Measurements from ENCODE around the gene DLGAP1. TPM values are rescaled to one million over a fixed set of nuclear protein-coding genes. Genes with fewer than 3 reads are reported as not detected.

The DLGAP1 gene
- total and polyA plus RNA-seq, 2 donors = 0.24 to 0.41 TPM

GRCh38 chr18:3619222-3619621 is 835.9 kb downstream of the DLGAP1 start:
- H3K27ac ChIP-seq (ENCODE audit: low read depth in 1 of 2, low read length in 1 of 2) = no peak overlapping the region
- DNase-seq (ENCODE audit: low read depth in 6 of 9, low spot score in 9 of 9) = no peak
- H3K27me3 ChIP-seq (ENCODE audit: control insufficient read depth in 2 of 2, insufficient read depth in 1 of 2, low read length in 1 of 2) = no peaks in the 10 kb centered on the region
- H3K9me3 ChIP-seq (ENCODE audit: control insufficient read depth in 2 of 2, insufficient read depth in 1 of 2, low read length in 1 of 2) = no peaks in the 10 kb centered on the region
- H3K4me1 ChIP-seq (ENCODE audit: control insufficient read depth in 2 of 2, insufficient read depth in 2 of 2, low read length in 2 of 2) = peaks cover 0 to 5% of the 10 kb centered on the region in 2 donors
- H3K36me3 ChIP-seq (ENCODE audit: control insufficient read depth in 2 of 2, insufficient read depth in 2 of 2, low read length in 1 of 2) = no peaks in the 10 kb centered on the region
- H3K4me3 ChIP-seq (ENCODE audit: low read length in 2 of 2) = no peak overlapping the region
- 98% methylated on average over 3 of the region's 3 CpGs for WGBS

- 98% methylated on average over 3 of the region's 3 CpGs for WGBS
Measured at GRCh38 chr18:3616744-3617143, 838.4 kb downstream of the DLGAP1 start.

GRCh38 chr18:3616142-3616541 is 839.0 kb downstream of the DLGAP1 start:
- 96% methylated on average over 6 of the region's 6 CpGs for WGBS
- Histone ChIP-seq H3K9me3 (ENCODE audit: control insufficient read depth in 2 of 2, insufficient read depth in 1 of 2, low read length in 1 of 2) (no peaks in the 10 kb centered on the region), H3K4me3 (ENCODE audit: low read length in 2 of 2) (no peak overlapping the region), H3K27ac (ENCODE audit: low read depth in 1 of 2, low read length in 1 of 2) (no peak overlapping the region), H3K4me1 (ENCODE audit: control insufficient read depth in 2 of 2, insufficient read depth in 2 of 2, low read length in 2 of 2) (no peaks in the 10 kb centered on the region), H3K27me3 (ENCODE audit: control insufficient read depth in 2 of 2, insufficient read depth in 1 of 2, low read length in 1 of 2) (no peaks in the 10 kb centered on the region), H3K36me3 (ENCODE audit: control insufficient read depth in 2 of 2, insufficient read depth in 2 of 2, low read length in 1 of 2) (no peaks in the 10 kb centered on the region)
- no peak for DNase-seq (ENCODE audit: low read depth in 6 of 9, low spot score in 9 of 9)

More at GRCh38 chr18:3616744-3617143, 838.4 kb downstream of the DLGAP1 start:
- no peak overlapping the region for H3K27ac ChIP-seq (ENCODE audit: low read depth in 1 of 2, low read length in 1 of 2)
- H3K9me3 ChIP-seq (ENCODE audit: control insufficient read depth in 2 of 2, insufficient read depth in 1 of 2, low read length in 1 of 2) = no peaks in the 10 kb centered on the region
- H3K4me3 ChIP-seq (ENCODE audit: low read length in 2 of 2) = no peak overlapping the region
- H3K36me3 ChIP-seq (ENCODE audit: control insufficient read depth in 2 of 2, insufficient read depth in 2 of 2, low read length in 1 of 2) = no peaks in the 10 kb centered on the region
- no peaks in the 10 kb centered on the region for H3K4me1 ChIP-seq (ENCODE audit: control insufficient read depth in 2 of 2, insufficient read depth in 2 of 2, low read length in 2 of 2)
- H3K27me3 ChIP-seq (ENCODE audit: control insufficient read depth in 2 of 2, insufficient read depth in 1 of 2, low read length in 1 of 2) = no peaks in the 10 kb centered on the region
- DNase-seq (ENCODE audit: low read depth in 6 of 9, low spot score in 9 of 9) = no peak

- Histone ChIP-seq H3K4me1 (ENCODE audit: control insufficient read depth in 2 of 2, insufficient read depth in 2 of 2, low read length in 2 of 2) (no peaks in the 10 kb centered on the region), H3K36me3 (ENCODE audit: control insufficient read depth in 2 of 2, insufficient read depth in 2 of 2, low read length in 1 of 2) (no peaks in the 10 kb centered on the region), H3K4me3 (ENCODE audit: low read length in 2 of 2) (no peak overlapping the region), H3K27ac (ENCODE audit: low read depth in 1 of 2, low read length in 1 of 2) (no peak overlapping the region), H3K9me3 (ENCODE audit: control insufficient read depth in 2 of 2, insufficient read depth in 1 of 2, low read length in 1 of 2) (no peaks in the 10 kb centered on the region), H3K27me3 (ENCODE audit: control insufficient read depth in 2 of 2, insufficient read depth in 1 of 2, low read length in 1 of 2) (no peaks in the 10 kb centered on the region)
- DNase-seq (ENCODE audit: low read depth in 6 of 9, low spot score in 9 of 9) = no peak
- WGBS = 66% methylated on average over 4 of the region's 4 CpGs
Measured at GRCh38 chr18:3615374-3615985, 839.6 kb downstream of the DLGAP1 start.

GRCh38 chr18:3612315-3612714 is 842.8 kb downstream of the DLGAP1 start:
- Histone ChIP-seq H3K36me3 (ENCODE audit: control insufficient read depth in 2 of 2, insufficient read depth in 2 of 2, low read length in 1 of 2) (no peaks in the 10 kb centered on the region), H3K4me1 (ENCODE audit: control insufficient read depth in 2 of 2, insufficient read depth in 2 of 2, low read length in 2 of 2) (no peaks in the 10 kb centered on the region), H3K27ac (ENCODE audit: low read depth in 1 of 2, low read length in 1 of 2) (no peak overlapping the region), H3K4me3 (ENCODE audit: low read length in 2 of 2) (no peak overlapping the region), H3K27me3 (ENCODE audit: control insufficient read depth in 2 of 2, insufficient read depth in 1 of 2, low read length in 1 of 2) (no peaks in the 10 kb centered on the region), H3K9me3 (ENCODE audit: control insufficient read depth in 2 of 2, insufficient read depth in 1 of 2, low read length in 1 of 2) (no peaks in the 10 kb centered on the region)
- WGBS = 86% methylated on average over 5 of the region's 5 CpGs
- DNase-seq (ENCODE audit: low read depth in 6 of 9, low spot score in 9 of 9) = no peak

- Histone ChIP-seq H3K4me1 (ENCODE audit: control insufficient read depth in 2 of 2, insufficient read depth in 2 of 2, low read length in 2 of 2) (peaks cover 0 to 8% of the 10 kb centered on the region in 2 donors), H3K4me3 (ENCODE audit: low read length in 2 of 2) (no peak overlapping the region), H3K9me3 (ENCODE audit: control insufficient read depth in 2 of 2, insufficient read depth in 1 of 2, low read length in 1 of 2) (no peaks in the 10 kb centered on the region), H3K36me3 (ENCODE audit: control insufficient read depth in 2 of 2, insufficient read depth in 2 of 2, low read length in 1 of 2) (no peaks in the 10 kb centered on the region), H3K27me3 (ENCODE audit: control insufficient read depth in 2 of 2, insufficient read depth in 1 of 2, low read length in 1 of 2) (no peaks in the 10 kb centered on the region), H3K27ac (ENCODE audit: low read depth in 1 of 2, low read length in 1 of 2) (no peak overlapping the region)
- DNase-seq (ENCODE audit: low read depth in 6 of 9, low spot score in 9 of 9) = no peak
- 96% methylated on average over 15 of the region's 15 CpGs for WGBS
Measured at GRCh38 chr18:3611313-3612090, 843.6 kb downstream of the DLGAP1 start.

- DNase-seq (ENCODE audit: low read depth in 6 of 9, low spot score in 9 of 9) = no peak
- Histone ChIP-seq H3K36me3 (ENCODE audit: control insufficient read depth in 2 of 2, insufficient read depth in 2 of 2, low read length in 1 of 2) (no peaks in the 10 kb centered on the region), H3K4me3 (ENCODE audit: low read length in 2 of 2) (no peak overlapping the region), H3K27ac (ENCODE audit: low read depth in 1 of 2, low read length in 1 of 2) (no peak overlapping the region), H3K27me3 (ENCODE audit: control insufficient read depth in 2 of 2, insufficient read depth in 1 of 2, low read length in 1 of 2) (no peaks in the 10 kb centered on the region), H3K4me1 (ENCODE audit: control insufficient read depth in 2 of 2, insufficient read depth in 2 of 2, low read length in 2 of 2) (peaks cover 0 to 13% of the 10 kb centered on the region in 2 donors), H3K9me3 (ENCODE audit: control insufficient read depth in 2 of 2, insufficient read depth in 1 of 2, low read length in 1 of 2) (no peaks in the 10 kb centered on the region)
- WGBS = 97% methylated on average over 6 of the region's 6 CpGs
Measured at GRCh38 chr18:3610813-3611212, 844.3 kb downstream of the DLGAP1 start.

- H3K4me3 ChIP-seq (ENCODE audit: low read length in 2 of 2) = no peak overlapping the region
- no peaks in the 10 kb centered on the region for H3K36me3 ChIP-seq (ENCODE audit: control insufficient read depth in 2 of 2, insufficient read depth in 2 of 2, low read length in 1 of 2)
- H3K4me1 ChIP-seq (ENCODE audit: control insufficient read depth in 2 of 2, insufficient read depth in 2 of 2, low read length in 2 of 2) = peaks cover 3 to 17% of the 10 kb centered on the region in 2 donors
- H3K27ac ChIP-seq (ENCODE audit: low read depth in 1 of 2, low read length in 1 of 2) = no peak overlapping the region
- H3K9me3 ChIP-seq (ENCODE audit: control insufficient read depth in 2 of 2, insufficient read depth in 1 of 2, low read length in 1 of 2) = no peaks in the 10 kb centered on the region
- H3K27me3 ChIP-seq (ENCODE audit: control insufficient read depth in 2 of 2, insufficient read depth in 1 of 2, low read length in 1 of 2) = no peaks in the 10 kb centered on the region
- no peak for DNase-seq (ENCODE audit: low read depth in 6 of 9, low spot score in 9 of 9)
- WGBS = 93% methylated on average over 2 of the region's 2 CpGs
Measured at GRCh38 chr18:3610188-3610708, 844.9 kb downstream of the DLGAP1 start.

GRCh38 chr18:3608488-3608887 is 846.6 kb downstream of the DLGAP1 start:
- H3K27me3 ChIP-seq (ENCODE audit: control insufficient read depth in 2 of 2, insufficient read depth in 1 of 2, low read length in 1 of 2) = no peaks in the 10 kb centered on the region
- H3K36me3 ChIP-seq (ENCODE audit: control insufficient read depth in 2 of 2, insufficient read depth in 2 of 2, low read length in 1 of 2) = no peaks in the 10 kb centered on the region
- H3K4me1 ChIP-seq (ENCODE audit: control insufficient read depth in 2 of 2, insufficient read depth in 2 of 2, low read length in 2 of 2) = peaks cover 11 to 32% of the 10 kb centered on the region in 2 donors
- no peak overlapping the region for H3K4me3 ChIP-seq (ENCODE audit: low read length in 2 of 2)
- WGBS = over 99% methylated on average over 4 of the region's 4 CpGs
- no peaks in the 10 kb centered on the region for H3K9me3 ChIP-seq (ENCODE audit: control insufficient read depth in 2 of 2, insufficient read depth in 1 of 2, low read length in 1 of 2)
- no peak overlapping the region for H3K27ac ChIP-seq (ENCODE audit: low read depth in 1 of 2, low read length in 1 of 2)
- DNase-seq (ENCODE audit: low read depth in 6 of 9, low spot score in 9 of 9) = no peak

Data from thymus (tissue), 11 donors.